ENCODE results near the gene C14orf132. TPM values are rescaled to one million over a fixed set of nuclear protein-coding genes. Genes with fewer than 3 reads are reported as not detected.

The C14orf132 gene
- total and polyA plus RNA-seq, 10 of the 15 experiments (the other 5 are each of a cell fraction or from before 2014, with no cell fraction given), result under 0.01 to 1.2 (median 0.03) TPM; not detected in 2

DNA sequence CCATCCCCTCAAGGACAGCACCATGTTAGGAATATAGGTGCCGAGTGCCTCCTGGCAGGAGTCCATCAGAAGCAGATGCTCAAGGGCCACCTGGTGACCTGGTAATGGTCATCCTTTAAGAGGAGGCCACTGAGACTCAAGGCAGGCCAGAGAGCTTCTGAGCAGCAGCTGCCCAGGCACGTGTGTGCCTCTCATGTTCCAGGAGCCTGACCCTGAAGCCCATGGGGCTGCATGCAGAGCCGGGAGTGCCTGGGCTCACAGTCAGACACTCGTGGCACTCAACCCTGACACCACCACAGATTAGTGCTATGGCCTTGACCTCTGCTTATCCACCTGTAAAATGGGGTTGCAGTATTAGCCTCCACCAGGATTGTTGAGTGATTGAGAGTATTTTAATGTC, 45.6 kb downstream of the C14orf132 start:
- Histone ChIP-seq H3K27me3 (replicated peaks in 1 of 2; ENCODE audit: control insufficient read depth in 2 of 2, insufficient read depth in 2 of 2, low read length in 1 of 2) (peaks cover 0 to 11% of the 10 kb centered on the region in 2 experiments; a peak in 2 of 4 replicates), H3K9ac (ENCODE audit: control insufficient read depth, insufficient read depth, low read length) (no peak overlapping the region), H3K4me3 (no peak overlapping the region), H3K36me3 (ENCODE audit: control insufficient read depth in 2 of 2, insufficient read depth in 2 of 2, low read length in 1 of 2) (no peaks in the 10 kb centered on the region), H3K9me3 (replicated peaks; ENCODE audit: control insufficient read depth, insufficient read depth, low read length) (no peaks in the 10 kb centered on the region), H3K27ac (ENCODE audit: control insufficient read depth, insufficient read depth) (no peak overlapping the region), H2AFZ (ENCODE audit: control insufficient read depth, low read depth, low read length) (no peak overlapping the region), H3K79me2 (ENCODE audit: control insufficient read depth, insufficient read depth, low read length) (no peaks in the 10 kb centered on the region), H3K4me1 (ENCODE audit: control insufficient read depth, insufficient read depth, low read length) (no peaks in the 10 kb centered on the region), H4K20me1 (ENCODE audit: control insufficient read depth, insufficient read depth) (no peaks in the 10 kb centered on the region), H3K4me2 (ENCODE audit: control insufficient read depth, insufficient read depth) (no peak overlapping the region)
- no TSS peak for BruUV-seq (replicated peaks)
- WGBS (ENCODE audit: insufficient coverage, insufficient replicate concordance, low lambda C conversion rate, missing lambda C conversion rate), result 34% methylated on average over 4 of the region's 4 CpGs
- TF ChIP-seq, protein P1, sequence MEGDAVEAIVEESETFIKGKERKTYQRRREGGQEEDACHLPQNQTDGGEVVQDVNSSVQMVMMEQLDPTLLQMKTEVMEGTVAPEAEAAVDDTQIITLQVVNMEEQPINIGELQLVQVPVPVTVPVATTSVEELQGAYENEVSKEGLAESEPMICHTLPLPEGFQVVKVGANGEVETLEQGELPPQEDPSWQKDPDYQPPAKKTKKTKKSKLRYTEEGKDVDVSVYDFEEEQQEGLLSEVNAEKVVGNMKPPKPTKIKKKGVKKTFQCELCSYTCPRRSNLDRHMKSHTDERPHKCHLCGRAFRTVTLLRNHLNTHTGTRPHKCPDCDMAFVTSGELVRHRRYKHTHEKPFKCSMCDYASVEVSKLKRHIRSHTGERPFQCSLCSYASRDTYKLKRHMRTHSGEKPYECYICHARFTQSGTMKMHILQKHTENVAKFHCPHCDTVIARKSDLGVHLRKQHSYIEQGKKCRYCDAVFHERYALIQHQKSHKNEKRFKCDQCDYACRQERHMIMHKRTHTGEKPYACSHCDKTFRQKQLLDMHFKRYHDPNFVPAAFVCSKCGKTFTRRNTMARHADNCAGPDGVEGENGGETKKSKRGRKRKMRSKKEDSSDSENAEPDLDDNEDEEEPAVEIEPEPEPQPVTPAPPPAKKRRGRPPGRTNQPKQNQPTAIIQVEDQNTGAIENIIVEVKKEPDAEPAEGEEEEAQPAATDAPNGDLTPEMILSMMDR (IDR thresholded peaks at IDR 0.05 in 2 of 3, conservative IDR thresholded peaks at IDR 0.05 in 1 of 3; ENCODE audit: control insufficient read depth in 2 of 3, extremely low read depth in 1 of 3, insufficient read depth in 1 of 3, low read depth in 3 of 3, low read length in 3 of 3), result no peak
- TF ChIP-seq PAX8 (IDR thresholded peaks at IDR 0.05) (no peak), FOXM1 (IDR thresholded peaks at IDR 0.05; ENCODE audit: low read depth, low read length) (no peak), ZNF207 (IDR thresholded peaks at IDR 0.05; ENCODE audit: borderline replicate concordance) (no peak), KAT2A (conservative IDR thresholded peaks at IDR 0.05; ENCODE audit: control insufficient read depth, low read depth, low read length) (no peak), WRNIP1 (IDR thresholded peaks at IDR 0.05; ENCODE audit: borderline replicate concordance, low read depth, low read length) (no peak), ATF2 (IDR thresholded peaks at IDR 0.05; ENCODE audit: low read length) (no peak), GATAD2B (conservative IDR thresholded peaks at IDR 0.05; ENCODE audit: low read depth) (no peak), IRF5 (IDR thresholded peaks at IDR 0.05; ENCODE audit: borderline replicate concordance) (no peak), CHD1 (IDR thresholded peaks at IDR 0.05; ENCODE audit: low read depth, low read length) (no peak), STAT1 (conservative IDR thresholded peaks at IDR 0.05) (no peak), ZNF384 (IDR thresholded peaks at IDR 0.05; ENCODE audit: borderline replicate concordance, low read depth, low read length) (no peak), RFX5 (IDR thresholded peaks at IDR 0.05; ENCODE audit: low read depth, low read length) (no peak), ASH2L (IDR thresholded peaks at IDR 0.05; ENCODE audit: borderline replicate concordance, low read depth) (no peak), HDAC6 (IDR thresholded peaks at IDR 0.05; ENCODE audit: unreplicated experiment) (no peak)
- TF ChIP-seq, protein P2, sequence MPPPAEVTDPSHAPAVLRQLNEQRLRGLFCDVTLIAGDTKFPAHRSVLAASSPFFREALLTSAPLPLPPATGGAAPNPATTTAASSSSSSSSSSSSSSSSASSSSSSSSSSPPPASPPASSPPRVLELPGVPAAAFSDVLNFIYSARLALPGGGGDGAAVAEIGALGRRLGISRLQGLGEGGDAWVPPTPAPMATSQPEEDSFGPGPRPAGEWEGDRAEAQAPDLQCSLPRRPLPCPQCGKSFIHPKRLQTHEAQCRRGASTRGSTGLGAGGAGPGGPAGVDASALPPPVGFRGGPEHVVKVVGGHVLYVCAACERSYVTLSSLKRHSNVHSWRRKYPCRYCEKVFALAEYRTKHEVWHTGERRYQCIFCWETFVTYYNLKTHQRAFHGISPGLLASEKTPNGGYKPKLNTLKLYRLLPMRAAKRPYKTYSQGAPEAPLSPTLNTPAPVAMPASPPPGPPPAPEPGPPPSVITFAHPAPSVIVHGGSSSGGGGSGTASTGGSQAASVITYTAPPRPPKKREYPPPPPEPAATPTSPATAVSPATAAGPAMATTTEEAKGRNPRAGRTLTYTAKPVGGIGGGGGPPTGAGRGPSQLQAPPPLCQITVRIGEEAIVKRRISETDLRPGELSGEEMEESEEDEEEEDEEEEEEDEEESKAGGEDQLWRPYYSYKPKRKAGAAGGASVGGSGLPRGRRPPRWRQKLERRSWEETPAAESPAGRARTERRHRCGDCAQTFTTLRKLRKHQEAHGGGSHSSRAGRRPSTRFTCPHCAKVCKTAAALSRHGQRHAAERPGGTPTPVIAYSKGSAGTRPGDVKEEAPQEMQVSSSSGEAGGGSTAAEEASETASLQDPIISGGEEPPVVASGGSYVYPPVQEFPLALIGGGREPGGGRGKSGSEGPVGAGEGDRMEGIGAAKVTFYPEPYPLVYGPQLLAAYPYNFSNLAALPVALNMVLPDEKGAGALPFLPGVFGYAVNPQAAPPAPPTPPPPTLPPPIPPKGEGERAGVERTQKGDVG (CRISPR knock-in tag; IDR thresholded peaks at IDR 0.05), result no peak
- no peak for DNase-seq (ENCODE audit: low read depth, low spot score)
- intact Hi-C loops (cut with micrococcal nuclease; ENCODE audit: unreplicated experiment), result no loop called here
- in situ Hi-C loops (cut with MboI), result no loop called here
- ChIA-PET CTCF (no interaction called here), SMC1A (ENCODE audit: uncharacterized antibody, unreplicated experiment) (no interaction called here), RAD21 (ENCODE audit: unreplicated experiment) (no interaction called here), POLR2A (no interaction called here)
- ATAC-seq, result no peak
- FAIRE-seq, result no peak
